ENCODE data around the gene C17orf50. TPM values are rescaled to one million over a fixed set of nuclear protein-coding genes. Genes with fewer than 3 reads are reported as not detected.

Gene C17orf50
- total RNA-seq, 4 donors from 2014 or later, result not detected

DNA sequence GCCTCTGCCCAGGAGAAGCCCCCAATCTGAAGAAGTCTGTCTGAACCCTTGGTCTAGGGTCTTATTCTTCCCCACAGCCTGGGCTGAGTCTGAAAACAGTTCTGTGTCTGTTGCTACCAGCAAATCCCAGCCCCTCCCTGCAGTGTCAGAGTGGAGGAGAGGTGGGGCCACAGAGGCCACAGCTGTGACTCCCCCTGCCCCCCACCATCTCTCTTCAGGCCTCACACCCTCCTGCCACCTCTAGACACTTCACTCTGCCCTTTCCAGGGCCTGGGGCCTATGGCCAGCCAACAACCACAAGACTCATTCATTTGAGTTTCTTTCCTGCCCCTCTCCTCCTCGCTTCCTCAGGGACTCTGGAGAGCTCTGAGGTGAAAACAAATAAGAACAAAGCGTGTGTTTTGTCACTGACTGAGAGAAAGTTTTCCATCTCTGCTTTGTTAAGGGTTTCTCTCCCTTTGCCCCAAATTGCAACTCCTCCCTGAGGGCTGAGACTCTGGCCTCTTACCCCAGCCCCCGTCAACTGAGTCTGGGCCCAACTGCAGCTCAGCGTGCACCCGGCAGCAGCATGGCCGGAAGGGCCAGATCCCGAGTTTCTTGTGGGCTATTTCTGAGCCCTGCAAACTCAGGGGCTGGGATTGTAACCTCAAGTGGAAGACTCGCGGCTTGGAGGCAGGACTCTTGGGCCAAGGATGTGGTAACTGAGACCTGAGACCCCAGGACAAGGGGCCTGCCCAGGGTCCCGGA is 13.2 kb downstream of the C17orf50 start:
- Histone ChIP-seq H3K27ac (peak overlapping the region; percentile 65 to 89 (median 76)), H3K4me1 (peaks cover 4 to 70% (median 46%) of the 10 kb centered on the region in 4 donors), H3K9me3 (no peaks in the 10 kb centered on the region), H3K27me3 (no peaks in the 10 kb centered on the region), H3K36me3 (peaks cover 0 to 3% (median 0%) of the 10 kb centered on the region in 3 donors), H3K4me3 (no peak overlapping the region)
- TF ChIP-seq EP300 (IDR thresholded peaks at IDR 0.05), result no peak
- TF ChIP-seq POLR2A (IDR thresholded peaks at IDR 0.05), result peak in 1 of 2 donors; percentile 7
- TF ChIP-seq, protein P1, sequence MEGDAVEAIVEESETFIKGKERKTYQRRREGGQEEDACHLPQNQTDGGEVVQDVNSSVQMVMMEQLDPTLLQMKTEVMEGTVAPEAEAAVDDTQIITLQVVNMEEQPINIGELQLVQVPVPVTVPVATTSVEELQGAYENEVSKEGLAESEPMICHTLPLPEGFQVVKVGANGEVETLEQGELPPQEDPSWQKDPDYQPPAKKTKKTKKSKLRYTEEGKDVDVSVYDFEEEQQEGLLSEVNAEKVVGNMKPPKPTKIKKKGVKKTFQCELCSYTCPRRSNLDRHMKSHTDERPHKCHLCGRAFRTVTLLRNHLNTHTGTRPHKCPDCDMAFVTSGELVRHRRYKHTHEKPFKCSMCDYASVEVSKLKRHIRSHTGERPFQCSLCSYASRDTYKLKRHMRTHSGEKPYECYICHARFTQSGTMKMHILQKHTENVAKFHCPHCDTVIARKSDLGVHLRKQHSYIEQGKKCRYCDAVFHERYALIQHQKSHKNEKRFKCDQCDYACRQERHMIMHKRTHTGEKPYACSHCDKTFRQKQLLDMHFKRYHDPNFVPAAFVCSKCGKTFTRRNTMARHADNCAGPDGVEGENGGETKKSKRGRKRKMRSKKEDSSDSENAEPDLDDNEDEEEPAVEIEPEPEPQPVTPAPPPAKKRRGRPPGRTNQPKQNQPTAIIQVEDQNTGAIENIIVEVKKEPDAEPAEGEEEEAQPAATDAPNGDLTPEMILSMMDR (IDR thresholded peaks at IDR 0.05), result no peak
- WGBS, 2 donors, result 26 to 46% methylated on average over 10 of the region's 10 CpGs
- peak in 1 of 2 donors; percentile 31 for DNase-seq (ENCODE audit: low spot score in 2 of 2)

DNA sequence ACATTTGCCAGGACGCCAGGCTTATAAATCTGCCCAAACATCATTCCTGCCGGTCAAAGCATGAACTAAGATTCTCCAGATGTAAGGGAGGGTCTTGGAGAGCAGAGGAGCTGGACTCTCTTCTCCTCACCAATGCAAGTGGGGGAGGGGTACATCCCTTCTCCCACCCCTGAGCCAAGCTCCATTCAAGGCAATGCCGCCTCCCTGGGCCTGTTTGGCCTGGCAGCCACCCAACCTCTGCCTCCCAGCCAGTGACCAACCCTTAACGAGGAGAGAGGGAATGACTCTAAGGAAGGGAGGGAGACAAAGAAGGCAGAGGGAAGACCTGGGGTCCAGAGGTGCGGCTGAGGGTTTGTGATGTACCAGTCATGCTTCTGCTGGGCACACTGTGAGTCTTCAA is 13.8 kb downstream of the C17orf50 start:
- peak overlapping the region; percentile 65 to 89 (median 76) for H3K27ac ChIP-seq
- DNase-seq (ENCODE audit: low spot score in 2 of 2), result no peak
- no peak overlapping the region for H3K4me3 ChIP-seq
- H3K27me3 ChIP-seq, result no peaks in the 10 kb centered on the region
- 24 to 39% methylated on average over 5 of the region's 5 CpGs for WGBS, 2 donors
- peaks cover 0 to 6% (median 0%) of the 10 kb centered on the region in 3 donors for H3K36me3 ChIP-seq
- no peaks in the 10 kb centered on the region for H3K9me3 ChIP-seq
- TF ChIP-seq, protein P1 (IDR thresholded peaks at IDR 0.05), result no peak
- no peak for TF ChIP-seq POLR2A (IDR thresholded peaks at IDR 0.05)
- peaks cover 4 to 76% (median 50%) of the 10 kb centered on the region in 4 donors for H3K4me1 ChIP-seq

DNA sequence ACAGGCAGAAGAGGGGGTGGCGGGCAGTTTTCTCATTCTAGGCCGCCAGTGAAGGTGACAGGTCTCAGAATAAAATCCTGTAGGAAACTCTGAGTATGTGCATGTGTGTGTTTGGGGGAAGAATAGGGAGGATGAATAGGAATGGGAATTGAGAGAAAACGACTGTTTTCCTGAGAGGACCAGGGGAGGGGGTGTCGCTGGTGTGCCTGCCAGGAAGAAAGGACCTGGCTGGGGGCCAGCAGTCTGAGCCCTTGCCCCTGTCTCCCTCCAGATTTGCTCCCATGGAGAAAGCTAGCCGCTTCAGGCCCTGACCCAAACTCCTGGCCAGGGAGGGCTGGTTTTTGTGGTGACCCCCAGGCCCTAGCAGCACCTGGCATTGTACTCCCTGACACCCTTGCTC is 14.4 kb downstream of the C17orf50 start:
- WGBS, 2 donors, result 41 to 49% methylated on average over 5 of the region's 5 CpGs
- Histone ChIP-seq H3K4me3 (no peak overlapping the region), H3K27me3 (no peaks in the 10 kb centered on the region), H3K9me3 (no peaks in the 10 kb centered on the region), H3K27ac (peak overlapping the region; percentile 53 to 89 (median 74)), H3K36me3 (peaks cover 0 to 7% (median 0%) of the 10 kb centered on the region in 3 donors), H3K4me1 (peaks cover 4 to 76% (median 51%) of the 10 kb centered on the region in 4 donors)
- no peak for DNase-seq (ENCODE audit: low spot score in 2 of 2)
- TF ChIP-seq EP300 (IDR thresholded peaks at IDR 0.05), result no peak
- TF ChIP-seq, protein P1 (IDR thresholded peaks at IDR 0.05), result no peak
- TF ChIP-seq POLR2A (IDR thresholded peaks at IDR 0.05), result no peak

- H3K4me1 ChIP-seq, result peaks cover 4 to 76% (median 51%) of the 10 kb centered on the region in 4 donors
- H3K27ac ChIP-seq, result peak overlapping the region; percentile 53 to 89 (median 74)
- 77 to 83% methylated on average over 6 of the region's 6 CpGs for WGBS, 2 donors
Observed at GRCh38 chr17:35775583-35775982, 14.9 kb downstream of the C17orf50 start.

More at GRCh38 chr17:35775583-35775982, 14.9 kb downstream of the C17orf50 start:
- Histone ChIP-seq H3K9me3 (no peaks in the 10 kb centered on the region), H3K4me3 (no peak overlapping the region), H3K27me3 (no peaks in the 10 kb centered on the region), H3K36me3 (peaks cover 0 to 12% (median 0%) of the 10 kb centered on the region in 3 donors)
- no peak for DNase-seq (ENCODE audit: low spot score in 2 of 2)
- TF ChIP-seq, protein P1 (IDR thresholded peaks at IDR 0.05), result no peak
- TF ChIP-seq EP300 (IDR thresholded peaks at IDR 0.05), result no peak
- no peak for TF ChIP-seq POLR2A (IDR thresholded peaks at IDR 0.05)

Data from tibial nerve (tissue), 4 donors.